CD8-positive, alpha-beta memory T cell (primary cell): ENCODE data around the gene SPAG17. TPM values are rescaled to one million over a fixed set of nuclear protein-coding genes. Genes with fewer than 3 reads are reported as not detected.

Experiments used
- CTCF ChIA-PET: fragments of 350-600 bp; sonication (Branson Sonifier 250); formaldehyde crosslinking; loops from one replicate; lab custom pipeline; 2021; ENCODE audit warnings: antibody characterized with exemption; lab: Charles Lee
- POLR2A ChIA-PET: fragments of 350-600 bp; sonication (Branson Sonifier 250); formaldehyde crosslinking; loops from one replicate; lab custom pipeline; 2021; ENCODE audit warnings: antibody characterized with exemption; lab: Charles Lee
- DNase-seq, 5 donors: peaks; one replicate each; pipeline versions ENCODE4 v3.0.0 to v3.0.0-alpha.2; 2020 to 2022; ENCODE audit warnings: mixed read lengths in 1 of 5
- H3K27ac ChIP-seq: one replicate; pipeline ENCODE4 v1.7.0; 2013; ENCODE audit warnings: low read depth, mild to moderate bottlenecking, low read length, moderate library complexity
- H3K27me3 ChIP-seq: 2 replicates; pipeline ENCODE4 v1.7.0; 2013; ENCODE audit warnings: low read length, mild to moderate bottlenecking; ENCODE audit not compliant: insufficient read depth, poor library complexity, severe bottlenecking
- H3K36me3 ChIP-seq: 2 replicates; pipeline ENCODE4 v1.7.0; 2013; ENCODE audit warnings: mild to moderate bottlenecking, low read length, moderate library complexity; ENCODE audit not compliant: insufficient read depth
- H3K4me1 ChIP-seq: 2 replicates; pipeline ENCODE4 v1.7.0; 2013; ENCODE audit warnings: mild to moderate bottlenecking, low read length, moderate library complexity; ENCODE audit not compliant: insufficient read depth
- H3K4me3 ChIP-seq: 2 replicates; pipeline ENCODE4 v1.7.0; 2013; ENCODE audit warnings: mild to moderate bottlenecking, low read length
- H3K9me3 ChIP-seq: 2 replicates; pipeline ENCODE4 v1.7.0; 2013; ENCODE audit warnings: mild to moderate bottlenecking, low read length
- H3K27ac Mint-ChIP-seq, 8 donors: one replicate each; pipeline ENCODE4 v1.8.0; 2020 to 2021; ENCODE audit warnings: mixed read lengths in 8 of 8, mild to moderate bottlenecking in 6 of 8, inconsistent platforms in 3 of 8, moderate library complexity in 3 of 8
- H3K27me3 Mint-ChIP-seq, 2 donors: one replicate each; pipeline ENCODE4 v1.8.0; 2020 to 2021; ENCODE audit warnings: mixed read lengths in 2 of 2, mild to moderate bottlenecking in 1 of 2, moderate library complexity in 1 of 2
- H3K36me3 Mint-ChIP-seq, 3 donors: one replicate each; pipeline ENCODE4 v1.8.0; 2020 to 2021; ENCODE audit warnings: mixed read lengths in 3 of 3, inconsistent platforms in 1 of 3, mild to moderate bottlenecking in 1 of 3
- H3K4me1 Mint-ChIP-seq, 3 donors: one replicate each; pipeline ENCODE4 v1.8.0; 2020 to 2021; ENCODE audit warnings: mixed read lengths in 3 of 3, inconsistent platforms in 1 of 3, mild to moderate bottlenecking in 1 of 3
- H3K4me3 Mint-ChIP-seq, 7 donors: one replicate each; pipeline ENCODE4 v1.8.0; 2020 to 2021; ENCODE audit warnings: mixed read lengths in 7 of 7, mild to moderate bottlenecking in 6 of 7, moderate library complexity in 4 of 7, inconsistent platforms in 2 of 7
- H3K9me3 Mint-ChIP-seq, 5 donors: one replicate each; pipeline ENCODE4 v1.8.0; 2020 to 2022; ENCODE audit warnings: mixed read lengths in 5 of 5, mild to moderate bottlenecking in 3 of 5, moderate library complexity in 2 of 5, inconsistent platforms in 1 of 5
- polyA plus RNA-seq: library from polyadenylated mRNA; unstranded; fragments of 300-500 nt; fragmentation: Illumina TruSeq; gene quantifications from one replicate; pipeline ENCODE4 v1.2.3, GENCODE V29; 2021
- total RNA-seq, 2 experiments: library from RNA; stranded (reverse); gene quantifications; one replicate each; pipeline ENCODE4 v1.2.3, GENCODE V29; 2021

SPAG17 gene
- total and polyA plus RNA-seq, 3 experiments from 2014 or later, result not detected

- Mint-ChIP-seq H3K4me1 (no peaks in the 10 kb centered on the region), H3K27me3 (peaks cover 5% of the 10 kb centered on the region in 2 donors), H3K4me3 (no peak overlapping the region), H3K9me3 (no peaks in the 10 kb centered on the region), H3K36me3 (no peaks in the 10 kb centered on the region), H3K27ac (no peak overlapping the region)
- CTCF ChIA-PET, result no interaction called here
- H3K4me3 ChIP-seq, result no peak overlapping the region
- no peak for DNase-seq
- H3K27ac ChIP-seq, result no peak overlapping the region
- no peaks in the 10 kb centered on the region for H3K9me3 ChIP-seq
- POLR2A ChIA-PET, result no interaction called here
- no peaks in the 10 kb centered on the region for H3K27me3 ChIP-seq
- H3K36me3 ChIP-seq, result no peaks in the 10 kb centered on the region
- H3K4me1 ChIP-seq, result no peaks in the 10 kb centered on the region
Observed at GRCh38 chr1:118116401-118116800, 68.6 kb downstream of the SPAG17 start.

GRCh38 chr1:118115567-118116295 is 69.3 kb downstream of the SPAG17 start:
- DNase-seq, result no peak
- no peak overlapping the region for H3K4me3 ChIP-seq
- Mint-ChIP-seq H3K27ac (no peak overlapping the region), H3K4me3 (no peak overlapping the region), H3K4me1 (no peaks in the 10 kb centered on the region), H3K9me3 (no peaks in the 10 kb centered on the region), H3K36me3 (no peaks in the 10 kb centered on the region), H3K27me3 (peaks cover 3 to 5% of the 10 kb centered on the region in 2 donors)
- H3K27ac ChIP-seq, result no peak overlapping the region
- H3K27me3 ChIP-seq, result no peaks in the 10 kb centered on the region
- H3K4me1 ChIP-seq, result no peaks in the 10 kb centered on the region
- H3K9me3 ChIP-seq, result no peaks in the 10 kb centered on the region
- ChIA-PET POLR2A (no interaction called here), CTCF (no interaction called here)
- H3K36me3 ChIP-seq, result no peaks in the 10 kb centered on the region

- Mint-ChIP-seq H3K4me3 (no peak overlapping the region), H3K9me3 (no peaks in the 10 kb centered on the region), H3K27ac (no peak overlapping the region), H3K36me3 (no peaks in the 10 kb centered on the region), H3K4me1 (no peaks in the 10 kb centered on the region), H3K27me3 (peaks cover 3 to 5% of the 10 kb centered on the region in 2 donors)
- no peak overlapping the region for H3K27ac ChIP-seq
- POLR2A ChIA-PET, result no interaction called here
- H3K36me3 ChIP-seq, result no peaks in the 10 kb centered on the region
- H3K4me1 ChIP-seq, result no peaks in the 10 kb centered on the region
- H3K4me3 ChIP-seq, result no peak overlapping the region
- no peaks in the 10 kb centered on the region for H3K9me3 ChIP-seq
- DNase-seq, result no peak
- CTCF ChIA-PET, result no interaction called here
- H3K27me3 ChIP-seq, result no peaks in the 10 kb centered on the region
Observed at GRCh38 chr1:118113261-118113660, 71.8 kb downstream of the SPAG17 start.

GRCh38 chr1:118110580-118110979 is 74.4 kb downstream of the SPAG17 start:
- Mint-ChIP-seq H3K27ac (no peak overlapping the region), H3K27me3 (peaks cover 0 to 5% of the 10 kb centered on the region in 2 donors), H3K4me3 (no peak overlapping the region), H3K4me1 (no peaks in the 10 kb centered on the region), H3K36me3 (no peaks in the 10 kb centered on the region), H3K9me3 (no peaks in the 10 kb centered on the region)
- POLR2A ChIA-PET, result no interaction called here
- no peaks in the 10 kb centered on the region for H3K9me3 ChIP-seq
- CTCF ChIA-PET, result no interaction called here
- H3K27me3 ChIP-seq, result no peaks in the 10 kb centered on the region
- H3K4me3 ChIP-seq, result no peak overlapping the region
- no peak overlapping the region for H3K27ac ChIP-seq
- no peaks in the 10 kb centered on the region for H3K36me3 ChIP-seq
- no peak for DNase-seq
- no peaks in the 10 kb centered on the region for H3K4me1 ChIP-seq

GRCh38 chr1:118104951-118105350 is 80.1 kb downstream of the SPAG17 start:
- Histone ChIP-seq H3K27me3 (no peaks in the 10 kb centered on the region), H3K4me3 (no peak overlapping the region), H3K4me1 (no peaks in the 10 kb centered on the region), H3K36me3 (no peaks in the 10 kb centered on the region), H3K27ac (no peak overlapping the region), H3K9me3 (no peaks in the 10 kb centered on the region)
- Mint-ChIP-seq H3K27ac (no peak overlapping the region), H3K4me3 (no peak overlapping the region), H3K27me3 (no peaks in the 10 kb centered on the region), H3K9me3 (no peaks in the 10 kb centered on the region), H3K36me3 (no peaks in the 10 kb centered on the region), H3K4me1 (no peaks in the 10 kb centered on the region)
- DNase-seq, result no peak
- CTCF ChIA-PET, result no interaction called here
- POLR2A ChIA-PET, result no interaction called here

- Histone ChIP-seq H3K27me3 (no peaks in the 10 kb centered on the region), H3K9me3 (no peaks in the 10 kb centered on the region), H3K27ac (no peak overlapping the region), H3K4me3 (no peak overlapping the region), H3K36me3 (no peaks in the 10 kb centered on the region), H3K4me1 (no peaks in the 10 kb centered on the region)
- H3K36me3 Mint-ChIP-seq, result no peaks in the 10 kb centered on the region
- ChIA-PET POLR2A (no interaction called here), CTCF (no interaction called here)
- no peak for DNase-seq
- H3K9me3 Mint-ChIP-seq, result no peaks in the 10 kb centered on the region
- H3K4me1 Mint-ChIP-seq, result no peaks in the 10 kb centered on the region
- no peaks in the 10 kb centered on the region for H3K27me3 Mint-ChIP-seq
- H3K27ac Mint-ChIP-seq, result no peak overlapping the region
- no peak overlapping the region for H3K4me3 Mint-ChIP-seq
Observed at GRCh38 chr1:118102445-118102844, 82.6 kb downstream of the SPAG17 start.

GRCh38 chr1:118101999-118102398 is 83.0 kb downstream of the SPAG17 start:
- Histone ChIP-seq H3K4me1 (no peaks in the 10 kb centered on the region), H3K9me3 (no peaks in the 10 kb centered on the region), H3K4me3 (no peak overlapping the region), H3K36me3 (no peaks in the 10 kb centered on the region), H3K27me3 (no peaks in the 10 kb centered on the region), H3K27ac (no peak overlapping the region)
- Mint-ChIP-seq H3K4me3 (no peak overlapping the region), H3K9me3 (no peaks in the 10 kb centered on the region), H3K27ac (no peak overlapping the region), H3K27me3 (no peaks in the 10 kb centered on the region), H3K4me1 (no peaks in the 10 kb centered on the region), H3K36me3 (no peaks in the 10 kb centered on the region)
- ChIA-PET POLR2A (no interaction called here), CTCF (no interaction called here)
- DNase-seq, result no peak

GRCh38 chr1:118101515-118101844 is 83.5 kb downstream of the SPAG17 start:
- Histone ChIP-seq H3K4me1 (no peaks in the 10 kb centered on the region), H3K27ac (no peak overlapping the region), H3K36me3 (no peaks in the 10 kb centered on the region), H3K27me3 (no peaks in the 10 kb centered on the region), H3K4me3 (no peak overlapping the region), H3K9me3 (no peaks in the 10 kb centered on the region)
- ChIA-PET CTCF (no interaction called here), POLR2A (no interaction called here)
- H3K4me1 Mint-ChIP-seq, result no peaks in the 10 kb centered on the region
- no peaks in the 10 kb centered on the region for H3K27me3 Mint-ChIP-seq
- no peak overlapping the region for H3K27ac Mint-ChIP-seq
- no peaks in the 10 kb centered on the region for H3K36me3 Mint-ChIP-seq
- no peak for DNase-seq
- H3K9me3 Mint-ChIP-seq, result no peaks in the 10 kb centered on the region
- H3K4me3 Mint-ChIP-seq, result no peak overlapping the region
